Activated T-helper 17 cell treated with anti-CD3 and anti-CD28 coated beads, Interleukin-2, amount 50 U/mL, for 72 hours (primary cell): Measurements from ENCODE around the gene KCNIP4. TPM values are rescaled to one million over a fixed set of nuclear protein-coding genes. Genes with fewer than 3 reads are reported as not detected.

Source experiments
- ATAC-seq: fragments of 150-1000 bp; cut with Tn5 transposase; replicated peaks from 2 replicates; pipeline ENCODE4 v1.10.0; 2021; ENCODE audit warnings: mild to moderate bottlenecking, moderate library complexity
- H3K27ac Mint-ChIP-seq: one replicate; pipeline ENCODE4 v1.8.0; 2022; ENCODE audit warnings: mixed read lengths
- H3K27me3 Mint-ChIP-seq: one replicate; pipeline ENCODE4 v1.8.0; 2022; ENCODE audit warnings: mixed read lengths
- H3K36me3 Mint-ChIP-seq: one replicate; pipeline ENCODE4 v1.8.0; 2022; ENCODE audit warnings: low read depth, mild to moderate bottlenecking, mixed read lengths
- H3K4me1 Mint-ChIP-seq: one replicate; pipeline ENCODE4 v1.8.0; 2022; ENCODE audit warnings: mixed read lengths
- H3K4me3 Mint-ChIP-seq: one replicate; pipeline ENCODE4 v1.8.0; 2022; ENCODE audit warnings: mild to moderate bottlenecking, mixed read lengths
- H3K9me3 Mint-ChIP-seq: one replicate; pipeline ENCODE4 v1.8.0; 2022; ENCODE audit warnings: mixed read lengths
- total RNA-seq, 2 donors: library from RNA; stranded (reverse); gene quantifications; one replicate each; pipeline ENCODE4 v1.2.3, GENCODE V29; 2022

KCNIP4 gene
- total RNA-seq, 2 donors from 2014 or later, result not detected

- no peaks in the 10 kb centered on the region for H3K4me1 Mint-ChIP-seq
- peaks cover 5% of the 10 kb centered on the region for H3K9me3 Mint-ChIP-seq
- no peak overlapping the region for H3K27ac Mint-ChIP-seq
- no peaks in the 10 kb centered on the region for H3K36me3 Mint-ChIP-seq
- H3K4me3 Mint-ChIP-seq, result no peak overlapping the region
- no peak for ATAC-seq
- H3K27me3 Mint-ChIP-seq, result no peaks in the 10 kb centered on the region
Measured at GRCh38 chr4:21012851-21013331, 935.7 kb downstream of the KCNIP4 start.

DNA sequence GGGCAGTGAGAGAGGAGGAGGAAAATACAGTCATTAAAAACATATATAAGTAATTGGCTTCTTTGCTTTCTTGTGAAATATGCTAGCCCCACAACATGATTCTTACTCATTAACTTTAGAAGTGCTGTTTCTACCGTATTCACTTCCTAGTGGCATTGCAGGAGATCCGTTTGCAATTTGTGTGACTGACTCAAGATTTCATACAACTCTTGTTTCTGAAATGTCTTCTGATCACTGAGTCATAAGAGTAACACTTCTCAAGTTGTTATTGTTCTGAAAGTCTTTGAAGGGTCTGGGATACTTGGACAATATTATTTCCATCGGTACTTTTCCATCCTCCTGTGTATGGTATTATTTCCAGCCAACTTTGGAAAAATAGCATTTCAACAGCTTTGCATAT is 937.5 kb downstream of the KCNIP4 start:
- Mint-ChIP-seq H3K4me1 (no peaks in the 10 kb centered on the region), H3K36me3 (no peaks in the 10 kb centered on the region), H3K9me3 (peaks cover 2% of the 10 kb centered on the region), H3K27ac (no peak overlapping the region), H3K27me3 (no peaks in the 10 kb centered on the region), H3K4me3 (no peak overlapping the region)
- ATAC-seq, result no peak

GRCh38 chr4:21009956-21010355 is 938.6 kb downstream of the KCNIP4 start:
- no peaks in the 10 kb centered on the region for H3K27me3 Mint-ChIP-seq
- H3K4me3 Mint-ChIP-seq, result no peak overlapping the region
- no peaks in the 10 kb centered on the region for H3K36me3 Mint-ChIP-seq
- no peak for ATAC-seq
- H3K27ac Mint-ChIP-seq, result no peak overlapping the region
- peaks cover 5% of the 10 kb centered on the region for H3K9me3 Mint-ChIP-seq
- H3K4me1 Mint-ChIP-seq, result no peaks in the 10 kb centered on the region

- no peak overlapping the region for H3K4me3 Mint-ChIP-seq
- H3K27ac Mint-ChIP-seq, result no peak overlapping the region
- no peak for ATAC-seq
- H3K36me3 Mint-ChIP-seq, result no peaks in the 10 kb centered on the region
- H3K4me1 Mint-ChIP-seq, result peaks cover 7% of the 10 kb centered on the region
- H3K27me3 Mint-ChIP-seq, result no peaks in the 10 kb centered on the region
- peaks cover 8% of the 10 kb centered on the region for H3K9me3 Mint-ChIP-seq
Measured at GRCh38 chr4:21005647-21006046, 942.9 kb downstream of the KCNIP4 start.

- Mint-ChIP-seq H3K4me1 (peaks cover 7% of the 10 kb centered on the region), H3K4me3 (peak overlapping the region; percentile 47), H3K27ac (peak overlapping the region; percentile 55), H3K27me3 (no peaks in the 10 kb centered on the region), H3K36me3 (no peaks in the 10 kb centered on the region), H3K9me3 (peaks cover 8% of the 10 kb centered on the region)
- no peak for ATAC-seq
Measured at GRCh38 chr4:21002976-21003375, 945.6 kb downstream of the KCNIP4 start.

GRCh38 chr4:21002286-21002685 is 946.3 kb downstream of the KCNIP4 start:
- ATAC-seq, result no peak
- Mint-ChIP-seq H3K27me3 (no peaks in the 10 kb centered on the region), H3K36me3 (no peaks in the 10 kb centered on the region), H3K4me3 (peak overlapping the region; percentile 47), H3K27ac (no peak overlapping the region), H3K9me3 (peaks cover 8% of the 10 kb centered on the region), H3K4me1 (peaks cover 7% of the 10 kb centered on the region)

GRCh38 chr4:21001490-21001889 is 947.1 kb downstream of the KCNIP4 start:
- no peak for ATAC-seq
- H3K27ac Mint-ChIP-seq, result no peak overlapping the region

DNA sequence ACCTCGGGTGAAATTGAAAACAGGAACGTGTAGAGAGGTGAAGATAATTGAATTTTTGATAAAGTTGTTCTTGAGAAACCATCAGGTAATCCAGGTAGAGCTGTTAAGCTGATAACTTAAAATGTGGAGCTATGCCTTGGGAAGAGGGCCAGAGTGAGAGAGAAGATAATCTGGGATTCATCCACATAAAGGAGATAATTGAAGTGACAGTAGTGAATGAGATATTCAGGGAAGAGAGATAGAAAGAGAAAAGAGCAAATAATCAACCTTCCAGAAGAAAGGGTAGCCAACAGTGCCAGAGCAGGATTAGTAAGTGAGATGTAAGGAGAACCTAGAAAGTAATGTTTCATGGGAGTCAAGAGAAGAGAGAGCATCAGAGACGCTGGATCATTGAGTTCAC is 950.7 kb downstream of the KCNIP4 start:
- Mint-ChIP-seq H3K36me3 (no peaks in the 10 kb centered on the region), H3K4me1 (peaks cover 2% of the 10 kb centered on the region), H3K9me3 (no peaks in the 10 kb centered on the region), H3K27ac (no peak overlapping the region), H3K4me3 (no peak overlapping the region), H3K27me3 (no peaks in the 10 kb centered on the region)
- no peak for ATAC-seq

More at GRCh38 chr4:21001490-21001889, 947.1 kb downstream of the KCNIP4 start:
- Mint-ChIP-seq H3K4me3 (peak overlapping the region; percentile 47), H3K9me3 (peaks cover 8% of the 10 kb centered on the region), H3K27me3 (no peaks in the 10 kb centered on the region), H3K36me3 (no peaks in the 10 kb centered on the region), H3K4me1 (peaks cover 7% of the 10 kb centered on the region)

GRCh38 chr4:20995610-20996009 is 953.0 kb downstream of the KCNIP4 start:
- Mint-ChIP-seq H3K9me3 (peaks cover 4% of the 10 kb centered on the region), H3K4me1 (no peaks in the 10 kb centered on the region), H3K36me3 (no peaks in the 10 kb centered on the region), H3K27me3 (no peaks in the 10 kb centered on the region), H3K4me3 (no peak overlapping the region), H3K27ac (no peak overlapping the region)
- no peak for ATAC-seq

GRCh38 chr4:20995015-20995414 is 953.6 kb downstream of the KCNIP4 start:
- Mint-ChIP-seq H3K27ac (no peak overlapping the region), H3K36me3 (no peaks in the 10 kb centered on the region), H3K27me3 (no peaks in the 10 kb centered on the region), H3K9me3 (peaks cover 4% of the 10 kb centered on the region), H3K4me3 (no peak overlapping the region), H3K4me1 (no peaks in the 10 kb centered on the region)
- no peak for ATAC-seq

DNA sequence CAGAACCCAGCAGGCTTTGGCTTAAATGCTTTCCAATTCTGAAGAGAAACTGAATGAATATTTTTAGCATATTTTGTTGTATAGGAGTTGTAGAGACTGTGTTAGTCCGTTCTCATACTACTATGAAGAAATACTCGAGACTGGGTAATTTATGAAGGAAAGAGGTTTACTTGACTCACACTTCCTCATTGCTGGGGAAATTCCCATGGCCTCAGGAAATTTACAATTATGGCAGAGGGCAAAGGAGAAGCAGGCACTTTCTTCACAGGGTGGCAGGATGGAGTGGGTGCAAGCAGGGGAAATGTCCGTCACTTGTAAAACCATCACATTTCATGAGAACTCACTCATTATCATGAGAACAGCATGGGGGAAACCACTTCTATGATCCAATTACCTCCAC is 956.6 kb downstream of the KCNIP4 start:
- no peak for ATAC-seq
- Mint-ChIP-seq H3K9me3 (peaks cover 4% of the 10 kb centered on the region), H3K4me1 (no peaks in the 10 kb centered on the region), H3K27ac (no peak overlapping the region), H3K4me3 (no peak overlapping the region), H3K27me3 (no peaks in the 10 kb centered on the region), H3K36me3 (no peaks in the 10 kb centered on the region)

DNA sequence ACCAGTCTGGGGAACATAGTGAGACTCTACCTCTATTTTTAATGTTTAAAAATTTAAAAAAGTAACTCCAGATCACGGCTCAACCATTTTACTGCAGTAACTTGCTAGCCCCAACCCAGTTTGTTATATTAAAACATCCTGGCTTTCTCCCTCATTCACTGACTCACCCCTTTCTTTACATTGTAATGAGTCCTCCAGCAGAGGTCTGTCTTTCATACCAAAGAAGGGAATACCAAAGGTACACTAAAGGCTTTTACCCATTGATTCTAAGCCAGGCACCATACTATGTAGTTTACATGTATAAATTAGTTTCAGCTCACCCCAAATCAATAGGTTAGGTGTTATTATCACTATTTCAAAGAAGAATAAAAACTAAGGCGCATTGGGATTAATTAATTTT is 961.4 kb downstream of the KCNIP4 start:
- H3K27ac Mint-ChIP-seq, result no peak overlapping the region
- peaks cover 18% of the 10 kb centered on the region for H3K27me3 Mint-ChIP-seq
- ATAC-seq, result no peak
- no peaks in the 10 kb centered on the region for H3K4me1 Mint-ChIP-seq
- H3K36me3 Mint-ChIP-seq, result no peaks in the 10 kb centered on the region
- peaks cover 4% of the 10 kb centered on the region for H3K9me3 Mint-ChIP-seq
- H3K4me3 Mint-ChIP-seq, result no peak overlapping the region

DNA sequence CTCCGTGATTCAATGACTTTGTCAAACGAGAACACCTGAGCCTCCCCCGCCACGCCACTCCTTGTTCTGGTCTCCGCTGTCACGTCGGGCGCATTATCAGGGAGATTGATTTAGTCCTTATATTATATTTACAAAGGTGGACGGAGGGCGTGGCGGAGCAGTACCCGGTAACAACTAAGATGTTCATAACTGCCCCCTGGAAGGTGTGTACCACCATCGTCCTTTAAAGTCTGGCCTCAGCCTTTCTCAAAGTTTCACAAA is 964.1 kb downstream of the KCNIP4 start:
- H3K27me3 Mint-ChIP-seq, result peaks cover 18% of the 10 kb centered on the region
- ATAC-seq, result no peak
- no peaks in the 10 kb centered on the region for H3K4me1 Mint-ChIP-seq
- H3K27ac Mint-ChIP-seq, result no peak overlapping the region
- no peak overlapping the region for H3K4me3 Mint-ChIP-seq
- no peaks in the 10 kb centered on the region for H3K36me3 Mint-ChIP-seq
- H3K9me3 Mint-ChIP-seq, result peaks cover 6% of the 10 kb centered on the region

- H3K27me3 Mint-ChIP-seq, result peaks cover 18% of the 10 kb centered on the region
- H3K4me1 Mint-ChIP-seq, result no peaks in the 10 kb centered on the region
- no peak for ATAC-seq
- H3K27ac Mint-ChIP-seq, result no peak overlapping the region
- no peaks in the 10 kb centered on the region for H3K36me3 Mint-ChIP-seq
- H3K4me3 Mint-ChIP-seq, result no peak overlapping the region
- peaks cover 6% of the 10 kb centered on the region for H3K9me3 Mint-ChIP-seq
Measured at GRCh38 chr4:20983763-20984575, 964.6 kb downstream of the KCNIP4 start.

DNA sequence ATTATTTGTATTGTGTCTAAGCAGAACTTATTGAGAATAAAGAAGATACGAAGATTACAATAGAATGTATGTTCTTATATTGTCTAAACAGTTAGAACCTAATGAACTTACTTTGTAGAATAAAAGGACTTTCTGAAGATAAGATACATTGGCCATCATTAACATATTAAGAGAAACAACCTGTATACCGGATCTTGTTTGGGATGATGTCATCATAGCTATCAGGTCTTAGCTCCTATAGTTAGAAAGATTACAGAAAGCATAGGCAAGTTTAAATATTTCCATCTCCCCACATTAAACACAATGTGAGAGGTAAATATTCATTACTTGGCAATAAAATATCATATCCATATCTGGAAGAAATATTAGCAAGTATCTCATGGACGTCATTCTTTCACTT is 966.0 kb downstream of the KCNIP4 start:
- peaks cover 6% of the 10 kb centered on the region for H3K9me3 Mint-ChIP-seq
- no peak overlapping the region for H3K4me3 Mint-ChIP-seq
- ATAC-seq, result no peak
- peaks cover 18% of the 10 kb centered on the region for H3K27me3 Mint-ChIP-seq
- H3K36me3 Mint-ChIP-seq, result no peaks in the 10 kb centered on the region
- H3K4me1 Mint-ChIP-seq, result no peaks in the 10 kb centered on the region
- no peak overlapping the region for H3K27ac Mint-ChIP-seq

- no peak overlapping the region for H3K27ac Mint-ChIP-seq
- no peaks in the 10 kb centered on the region for H3K36me3 Mint-ChIP-seq
- H3K4me1 Mint-ChIP-seq, result no peaks in the 10 kb centered on the region
- no peaks in the 10 kb centered on the region for H3K9me3 Mint-ChIP-seq
- ATAC-seq, result no peak
- H3K4me3 Mint-ChIP-seq, result no peak overlapping the region
- no peaks in the 10 kb centered on the region for H3K27me3 Mint-ChIP-seq
Measured at GRCh38 chr4:20960291-20960690, 988.3 kb downstream of the KCNIP4 start.
